Measurements from ENCODE around the gene TNS4. TPM values are rescaled to one million over a fixed set of nuclear protein-coding genes. Genes with fewer than 3 reads are reported as not detected.

Gene TNS4
- total RNA-seq, 2 experiments from 2014 or later: 0.22 to 0.97 TPM

DNA sequence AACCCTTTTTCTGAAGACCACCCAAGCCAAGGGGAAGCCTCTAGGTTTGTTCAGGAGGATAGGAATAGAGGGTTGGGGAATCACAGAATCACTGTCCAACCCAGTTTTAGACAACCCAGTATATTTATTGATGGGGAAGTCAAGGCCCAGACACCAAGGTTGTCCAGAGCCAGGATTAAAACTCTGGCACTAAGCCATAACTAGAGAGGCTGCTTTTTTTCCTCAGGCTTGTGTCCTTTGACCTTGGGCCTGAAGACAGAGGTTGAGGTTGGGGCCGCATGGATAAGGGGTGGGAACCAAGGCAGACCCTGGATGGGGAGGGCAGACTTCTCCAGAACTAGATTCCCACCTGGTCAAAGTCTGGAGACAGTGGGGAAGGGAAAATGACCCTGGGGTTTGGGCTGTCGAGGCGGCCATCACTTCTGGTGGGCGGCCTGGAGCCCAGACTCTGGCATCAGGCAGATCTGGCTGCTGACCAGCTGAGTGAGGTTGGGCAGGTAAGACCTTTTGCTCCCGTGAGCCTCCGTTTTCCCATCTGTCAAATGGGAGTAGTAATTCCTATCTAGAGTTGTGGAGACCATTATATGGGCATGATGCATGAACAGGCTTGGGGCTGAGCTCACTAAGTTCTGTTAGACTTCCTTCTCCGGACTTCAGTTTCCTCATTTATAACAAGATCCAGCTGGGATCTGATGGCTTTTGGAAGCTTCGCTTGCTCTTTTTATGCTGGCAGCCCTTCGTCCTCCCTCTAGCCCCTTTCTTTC is 40.3 kb downstream of the TNS4 start:
- TF ChIP-seq, protein P1, sequence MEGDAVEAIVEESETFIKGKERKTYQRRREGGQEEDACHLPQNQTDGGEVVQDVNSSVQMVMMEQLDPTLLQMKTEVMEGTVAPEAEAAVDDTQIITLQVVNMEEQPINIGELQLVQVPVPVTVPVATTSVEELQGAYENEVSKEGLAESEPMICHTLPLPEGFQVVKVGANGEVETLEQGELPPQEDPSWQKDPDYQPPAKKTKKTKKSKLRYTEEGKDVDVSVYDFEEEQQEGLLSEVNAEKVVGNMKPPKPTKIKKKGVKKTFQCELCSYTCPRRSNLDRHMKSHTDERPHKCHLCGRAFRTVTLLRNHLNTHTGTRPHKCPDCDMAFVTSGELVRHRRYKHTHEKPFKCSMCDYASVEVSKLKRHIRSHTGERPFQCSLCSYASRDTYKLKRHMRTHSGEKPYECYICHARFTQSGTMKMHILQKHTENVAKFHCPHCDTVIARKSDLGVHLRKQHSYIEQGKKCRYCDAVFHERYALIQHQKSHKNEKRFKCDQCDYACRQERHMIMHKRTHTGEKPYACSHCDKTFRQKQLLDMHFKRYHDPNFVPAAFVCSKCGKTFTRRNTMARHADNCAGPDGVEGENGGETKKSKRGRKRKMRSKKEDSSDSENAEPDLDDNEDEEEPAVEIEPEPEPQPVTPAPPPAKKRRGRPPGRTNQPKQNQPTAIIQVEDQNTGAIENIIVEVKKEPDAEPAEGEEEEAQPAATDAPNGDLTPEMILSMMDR (conservative IDR thresholded peaks at IDR 0.05; ENCODE audit: low read length): no peak
- no peak for TF ChIP-seq EZH2phosphoT487 (IDR thresholded peaks at IDR 0.05; ENCODE audit: borderline replicate concordance, low read depth, low read length)
- no peak overlapping the region for H3K4me2 ChIP-seq (ENCODE audit: low read length)
- H3K36me3 ChIP-seq (ENCODE audit: insufficient read depth, low read length): no peaks in the 10 kb centered on the region
- no peak overlapping the region for H3K4me3 ChIP-seq (ENCODE audit: low read depth, low read length, poor library complexity, severe bottlenecking)
- H3K9me3 ChIP-seq (ENCODE audit: low read length): no peaks in the 10 kb centered on the region
- no peak for DNase-seq (ENCODE audit: low spot score)
- H3K9me2 ChIP-seq (ENCODE audit: insufficient read depth, low read length): no peaks in the 10 kb centered on the region
- H3K79me2 ChIP-seq (ENCODE audit: insufficient read depth, low read depth, low read length): no peaks in the 10 kb centered on the region
- no peak overlapping the region for H2AFZ ChIP-seq (ENCODE audit: low read length)
- CTCF ChIA-PET (ENCODE audit: unreplicated experiment): no interaction called here
- BruUV-seq (replicated peaks): no TSS peak
- no peaks in the 10 kb centered on the region for H3K4me1 ChIP-seq (ENCODE audit: insufficient read depth, low read length, poor library complexity, severe bottlenecking)
- H3K27ac ChIP-seq (ENCODE audit: low read depth, low read length, poor library complexity, severe bottlenecking): no peak overlapping the region
- H4K20me1 ChIP-seq (ENCODE audit: insufficient read depth, low read length): no peaks in the 10 kb centered on the region
- POLR2A ChIA-PET: interaction anchor here (0.8 kb wide), 1 partner anchor 62 kb away, joined by 3 read pairs; no protein-coding TSS in a partner anchor
- intact Hi-C loops (cut with micrococcal nuclease; ENCODE audit: unreplicated experiment): no loop called here

DNA sequence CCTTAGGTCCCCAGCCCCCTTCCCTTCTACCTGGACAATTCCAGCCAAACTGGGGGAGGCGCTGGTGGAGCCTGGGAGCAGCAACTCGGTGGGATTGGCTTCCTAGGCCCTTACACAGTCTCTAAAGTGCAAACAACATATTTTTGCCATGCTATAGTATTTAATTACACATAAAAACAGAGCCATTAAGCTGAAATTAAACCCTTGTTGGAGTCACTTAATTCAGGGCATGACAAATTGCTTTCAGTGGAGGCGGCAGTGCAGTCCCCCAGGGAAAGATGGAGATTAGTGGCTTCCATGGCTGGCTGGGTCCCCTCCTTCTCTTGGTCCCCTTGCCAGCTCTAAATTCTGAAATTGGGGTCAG is 40.8 kb downstream of the TNS4 start:
- Histone ChIP-seq H3K9me3 (ENCODE audit: low read length) (no peaks in the 10 kb centered on the region), H3K4me2 (ENCODE audit: low read length) (no peak overlapping the region), H2AFZ (ENCODE audit: low read length) (no peak overlapping the region), H3K9me2 (ENCODE audit: insufficient read depth, low read length) (no peaks in the 10 kb centered on the region), H4K20me1 (ENCODE audit: insufficient read depth, low read length) (no peaks in the 10 kb centered on the region), H3K27ac (ENCODE audit: low read depth, low read length, poor library complexity, severe bottlenecking) (no peak overlapping the region), H3K4me3 (ENCODE audit: low read depth, low read length, poor library complexity, severe bottlenecking) (no peak overlapping the region), H3K79me2 (ENCODE audit: insufficient read depth, low read depth, low read length) (no peaks in the 10 kb centered on the region), H3K4me1 (ENCODE audit: insufficient read depth, low read length, poor library complexity, severe bottlenecking) (no peaks in the 10 kb centered on the region), H3K36me3 (ENCODE audit: insufficient read depth, low read length) (no peaks in the 10 kb centered on the region)
- intact Hi-C loops (cut with micrococcal nuclease; ENCODE audit: unreplicated experiment): no loop called here
- TF ChIP-seq, protein P1 (conservative IDR thresholded peaks at IDR 0.05; ENCODE audit: low read length): no peak
- TF ChIP-seq EZH2phosphoT487 (IDR thresholded peaks at IDR 0.05; ENCODE audit: borderline replicate concordance, low read depth, low read length): no peak
- ChIA-PET CTCF (ENCODE audit: unreplicated experiment) (no interaction called here), POLR2A (no interaction called here)
- no peak for DNase-seq (ENCODE audit: low spot score)
- BruUV-seq (replicated peaks): no TSS peak
